ENCODE data around the gene TUBB.

The TUBB gene

GRCh38 chr6:30703011-30703410 lies 17.1 kb upstream of the TUBB start:
- POLR2A ChIA-PET = interaction anchor here (0.6 to 2.8 kb wide), 5 partner anchors 9 to 72 kb away, joined by 3 to 30 read pairs (median 4); partner anchors contain the start of genes NRM and TUBB
- CTCF ChIA-PET = interaction anchor here (1.6 to 1.9 kb wide), 3 partner anchors 12 to 24 kb away, joined by 5 to 9 read pairs (median 8); partner anchors contain the start of gene NRM

GRCh38 chr6:30703821-30704220 lies 16.3 kb upstream of the TUBB start:
- peaks cover 17% of the 10 kb centered on the region for H3K4me1 ChIP-seq (ENCODE audit: control insufficient read depth, insufficient read depth, low read length)
- H3K9me3 ChIP-seq (ENCODE audit: control insufficient read depth, insufficient read depth, low read depth, low read length) = no peaks in the 10 kb centered on the region
- no peak overlapping the region for H3K4me3 ChIP-seq (ENCODE audit: low read depth, low read length)
- no peak overlapping the region for H3K27ac ChIP-seq (ENCODE audit: extremely low read depth, low read depth, low read length)
- TF ChIP-seq ZNF580 (tag by site-specific recombination; IDR thresholded peaks at IDR 0.05) (no peak), ZNF488 (tag by site-specific recombination; IDR thresholded peaks at IDR 0.05) (no peak), ZNF473 (tag by site-specific recombination; IDR thresholded peaks at IDR 0.05) (no peak), ZNF341 (tag by site-specific recombination; IDR thresholded peaks at IDR 0.05; ENCODE audit: low read depth) (no peak), ZIC2 (tag by site-specific recombination; IDR thresholded peaks at IDR 0.05) (no peak)
- POLR2A ChIA-PET = interaction anchor here (1.1 to 3.3 kb wide), 8 partner anchors 9 to 25 kb away, joined by 3 to 18 read pairs (median 4); partner anchors contain the start of genes MDC1, NRM and TUBB
- H3K36me3 ChIP-seq (ENCODE audit: control insufficient read depth in 2 of 2, insufficient read depth in 1 of 2, low read length in 2 of 2) = peaks cover 48 to 84% of the 10 kb centered on the region in 2 experiments
- CTCF ChIA-PET = interaction anchor here (0.6 to 1.9 kb wide), 6 partner anchors 9 to 103 kb away, joined by 3 to 9 read pairs (median 5); partner anchors contain the start of gene NRM

More at GRCh38 chr6:30703011-30703410, 17.1 kb upstream of the TUBB start:
- no peak for TF ChIP-seq ZNF561 (tag by site-specific recombination; IDR thresholded peaks at IDR 0.05; ENCODE audit: borderline replicate concordance)
- TF ChIP-seq ZNF112 (tag by site-specific recombination; IDR thresholded peaks at IDR 0.05) = no peak
- TF ChIP-seq ZBTB11 (tag by site-specific recombination; conservative IDR thresholded peaks at IDR 0.05; ENCODE audit: low read depth) = no peak
- TF ChIP-seq ZSCAN5A (tag by site-specific recombination; IDR thresholded peaks at IDR 0.05) = no peak
- no peak for TF ChIP-seq YY2 (tag by site-specific recombination; IDR thresholded peaks at IDR 0.05)
- TF ChIP-seq ZNF292 (tag by site-specific recombination; IDR thresholded peaks at IDR 0.05; ENCODE audit: borderline replicate concordance, low read depth) = no peak
- peaks cover 15% of the 10 kb centered on the region for H3K4me1 ChIP-seq (ENCODE audit: control insufficient read depth, insufficient read depth, low read length)
- no peak overlapping the region for H3K4me3 ChIP-seq (ENCODE audit: low read depth, low read length)
- H3K36me3 ChIP-seq (ENCODE audit: control insufficient read depth in 2 of 2, insufficient read depth in 1 of 2, low read length in 2 of 2) = peaks cover 40 to 84% of the 10 kb centered on the region in 2 experiments
- no peak overlapping the region for H3K27ac ChIP-seq (ENCODE audit: extremely low read depth, low read depth, low read length)
- no peaks in the 10 kb centered on the region for H3K9me3 ChIP-seq (ENCODE audit: control insufficient read depth, insufficient read depth, low read depth, low read length)

- no peak for TF ChIP-seq ZNF76 (tag by site-specific recombination; IDR thresholded peaks at IDR 0.05; ENCODE audit: borderline replicate concordance, low read depth)
- TF ChIP-seq ZNF239 (tag by site-specific recombination; IDR thresholded peaks at IDR 0.05) = no peak
- no peak for TF ChIP-seq ZBTB49 (tag by site-specific recombination; IDR thresholded peaks at IDR 0.05; ENCODE audit: low read depth)
- no peak for TF ChIP-seq ZSCAN16 (tag by site-specific recombination; IDR thresholded peaks at IDR 0.05)
- no peak for TF ChIP-seq ZNF16 (tag by site-specific recombination; IDR thresholded peaks at IDR 0.05; ENCODE audit: low read depth)
- Histone ChIP-seq H3K4me3 (ENCODE audit: low read depth, low read length) (no peak overlapping the region), H3K9me3 (ENCODE audit: control insufficient read depth, insufficient read depth, low read depth, low read length) (no peaks in the 10 kb centered on the region), H3K4me1 (ENCODE audit: control insufficient read depth, insufficient read depth, low read length) (peaks cover 17% of the 10 kb centered on the region), H3K27ac (ENCODE audit: extremely low read depth, low read depth, low read length) (no peak overlapping the region), H3K36me3 (ENCODE audit: control insufficient read depth in 2 of 2, insufficient read depth in 1 of 2, low read length in 2 of 2) (peaks cover 64 to 85% of the 10 kb centered on the region in 2 experiments)
- ChIA-PET POLR2A (interaction anchor here (0.7 to 3.3 kb wide), 5 partner anchors 10 to 90 kb away, joined by 3 to 36 read pairs (median 15); partner anchors contain the start of genes MDC1 and NRM), CTCF (interaction anchor here (1.0 to 1.2 kb wide), 2 partner anchors 17 to 27 kb away, joined by 4 to 12 read pairs; no protein-coding TSS in a partner anchor)
Observed at GRCh38 chr6:30705620-30706019, 14.5 kb upstream of the TUBB start.
